ENCODE data around the gene NXN. TPM values are rescaled to one million over a fixed set of nuclear protein-coding genes. Genes with fewer than 3 reads are reported as not detected.
"Not testable (repeated sequence)": the region's sequence is repeated elsewhere in the genome, so short reads cannot be mapped to it uniquely, and the experiment has no call there.

The NXN gene
- total RNA-seq, 1 experiment from 2014 or later = not detected

- peaks cover 15% of the 10 kb centered on the region for H3K36me3 ChIP-seq (ENCODE audit: insufficient read depth, low read length)
- no peak for DNase-seq
- H3K9me3 ChIP-seq (ENCODE audit: low read length) = no peaks in the 10 kb centered on the region
These were observed 187.3 kb downstream of the NXN start for GRCh38 chr17:792277-792676.

DNA sequence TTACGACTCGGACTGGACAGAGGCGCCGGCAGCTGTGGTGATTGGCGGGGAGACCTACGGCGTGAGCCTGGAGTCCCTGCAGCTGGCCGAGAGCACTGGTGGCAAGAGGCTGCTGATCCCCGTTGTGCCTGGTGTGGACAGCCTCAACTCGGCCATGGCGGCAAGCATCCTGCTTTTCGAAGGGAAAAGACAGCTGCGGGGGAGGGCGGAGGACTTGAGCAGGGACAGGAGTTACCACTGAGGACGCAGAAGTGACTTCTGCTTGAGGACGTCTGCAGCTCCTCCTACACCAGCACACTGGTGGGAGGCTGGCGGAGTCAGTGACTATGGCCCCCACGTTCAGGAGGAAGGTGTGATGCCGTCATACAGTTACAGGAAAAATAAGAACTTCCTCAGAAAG lies 187.7 kb downstream of the NXN start:
- H3K27me3 ChIP-seq (ENCODE audit: low read length) = no peaks in the 10 kb centered on the region
- peaks cover 15% of the 10 kb centered on the region for H3K36me3 ChIP-seq (ENCODE audit: insufficient read depth, low read length)
- no peak overlapping the region for H3K4me3 ChIP-seq (ENCODE audit: low read length)
- H3K79me2 ChIP-seq (ENCODE audit: low read length) = no peaks in the 10 kb centered on the region
- H4K20me1 ChIP-seq (ENCODE audit: insufficient read depth, low read depth, low read length) = no peaks in the 10 kb centered on the region
- no peak for DNase-seq
- no peak overlapping the region for H3K9ac ChIP-seq (ENCODE audit: low read length)
- H2AFZ ChIP-seq (ENCODE audit: low read length) = no peak overlapping the region
- H3K27ac ChIP-seq (ENCODE audit: low read length) = no peak overlapping the region
- H3K9me3 ChIP-seq (ENCODE audit: low read length) = no peaks in the 10 kb centered on the region
- no peaks in the 10 kb centered on the region for H3K9me2 ChIP-seq (replicated peaks; ENCODE audit: insufficient read depth, low read length)
- H3K4me2 ChIP-seq (ENCODE audit: low read depth, low read length, poor library complexity, severe bottlenecking) = no peak overlapping the region
- no peaks in the 10 kb centered on the region for H3K4me1 ChIP-seq (ENCODE audit: low read length)

More at GRCh38 chr17:792277-792676, 187.3 kb downstream of the NXN start:
- Histone ChIP-seq H3K27me3 (ENCODE audit: low read length) (no peaks in the 10 kb centered on the region), H3K4me2 (ENCODE audit: low read depth, low read length, poor library complexity, severe bottlenecking) (no peak overlapping the region), H3K9me2 (replicated peaks; ENCODE audit: insufficient read depth, low read length) (no peaks in the 10 kb centered on the region), H3K79me2 (ENCODE audit: low read length) (no peaks in the 10 kb centered on the region), H3K27ac (ENCODE audit: low read length) (no peak overlapping the region), H3K4me3 (ENCODE audit: low read length) (no peak overlapping the region), H3K4me1 (ENCODE audit: low read length) (no peaks in the 10 kb centered on the region), H4K20me1 (ENCODE audit: insufficient read depth, low read depth, low read length) (no peaks in the 10 kb centered on the region), H3K9ac (ENCODE audit: low read length) (no peak overlapping the region), H2AFZ (ENCODE audit: low read length) (no peak overlapping the region)

- not testable (repeated sequence) for H3K9ac ChIP-seq (ENCODE audit: low read length); H3K4me3 ChIP-seq (ENCODE audit: low read length); H3K4me2 ChIP-seq (ENCODE audit: low read depth, low read length, poor library complexity, severe bottlenecking); H3K9me3 ChIP-seq (ENCODE audit: low read length); H3K27me3 ChIP-seq (ENCODE audit: low read length); H4K20me1 ChIP-seq (ENCODE audit: insufficient read depth, low read depth, low read length); H3K27ac ChIP-seq (ENCODE audit: low read length); DNase-seq; H3K9me2 ChIP-seq (replicated peaks; ENCODE audit: insufficient read depth, low read length); H3K4me1 ChIP-seq (ENCODE audit: low read length); H3K79me2 ChIP-seq (ENCODE audit: low read length); H2AFZ ChIP-seq (ENCODE audit: low read length)
- peaks cover 15% of the 10 kb centered on the region for H3K36me3 ChIP-seq (ENCODE audit: insufficient read depth, low read length)
These were observed 188.7 kb downstream of the NXN start for GRCh38 chr17:790874-791247.

DNA sequence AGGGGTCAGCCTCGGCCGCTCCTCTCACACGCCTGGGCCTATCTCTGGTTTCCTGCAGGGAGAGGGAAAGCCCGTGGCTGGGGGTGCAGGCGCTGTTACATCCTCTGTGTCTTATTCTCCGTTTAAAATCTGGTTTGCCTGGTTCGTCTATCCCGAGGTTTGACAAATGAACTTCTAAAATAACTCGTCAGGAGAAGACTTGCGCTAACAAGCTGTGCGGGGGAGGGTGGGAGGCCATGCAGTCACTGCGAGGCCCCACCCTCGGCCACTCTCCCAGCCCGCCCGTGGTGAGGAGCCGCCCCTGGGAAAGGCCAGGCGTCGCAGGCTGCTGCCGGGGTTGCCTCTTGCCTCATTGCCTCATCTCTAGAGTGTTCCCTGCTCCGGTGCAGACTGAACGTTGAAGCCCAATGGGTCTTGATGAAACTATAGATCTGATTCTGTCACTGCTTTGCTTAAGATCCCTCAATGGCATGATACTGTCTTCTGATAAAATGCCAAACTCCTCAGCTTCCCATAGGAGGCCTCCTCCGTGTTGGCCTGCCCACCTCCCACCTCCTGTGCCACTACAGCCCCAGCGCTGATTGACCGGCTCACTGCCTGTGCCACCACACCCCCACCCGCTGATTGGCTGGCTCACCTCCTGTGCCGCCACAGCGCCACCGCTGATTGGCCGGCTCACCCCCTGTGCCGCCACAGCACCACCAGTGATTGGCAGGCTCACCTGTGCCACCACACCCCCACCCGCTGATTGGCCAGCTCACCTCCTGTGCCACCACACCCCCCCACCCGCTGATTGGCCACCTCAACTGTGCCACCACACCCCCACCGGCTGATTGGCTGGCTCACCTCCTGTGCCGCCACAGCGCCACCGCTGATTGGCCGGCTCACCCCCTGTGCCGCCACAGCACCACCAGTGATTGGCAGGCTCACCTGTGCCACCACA lies 189.4 kb downstream of the NXN start:
- H2AFZ ChIP-seq (ENCODE audit: low read length); H3K9me2 ChIP-seq (replicated peaks; ENCODE audit: insufficient read depth, low read length); H3K9ac ChIP-seq (ENCODE audit: low read length); H3K4me1 ChIP-seq (ENCODE audit: low read length); DNase-seq; H3K27me3 ChIP-seq (ENCODE audit: low read length); H3K4me2 ChIP-seq (ENCODE audit: low read depth, low read length, poor library complexity, severe bottlenecking); H4K20me1 ChIP-seq (ENCODE audit: insufficient read depth, low read depth, low read length); H3K4me3 ChIP-seq (ENCODE audit: low read length); H3K27ac ChIP-seq (ENCODE audit: low read length); H3K9me3 ChIP-seq (ENCODE audit: low read length); H3K79me2 ChIP-seq (ENCODE audit: low read length): not testable (repeated sequence)
- peaks cover 15% of the 10 kb centered on the region for H3K36me3 ChIP-seq (ENCODE audit: insufficient read depth, low read length)

DNA sequence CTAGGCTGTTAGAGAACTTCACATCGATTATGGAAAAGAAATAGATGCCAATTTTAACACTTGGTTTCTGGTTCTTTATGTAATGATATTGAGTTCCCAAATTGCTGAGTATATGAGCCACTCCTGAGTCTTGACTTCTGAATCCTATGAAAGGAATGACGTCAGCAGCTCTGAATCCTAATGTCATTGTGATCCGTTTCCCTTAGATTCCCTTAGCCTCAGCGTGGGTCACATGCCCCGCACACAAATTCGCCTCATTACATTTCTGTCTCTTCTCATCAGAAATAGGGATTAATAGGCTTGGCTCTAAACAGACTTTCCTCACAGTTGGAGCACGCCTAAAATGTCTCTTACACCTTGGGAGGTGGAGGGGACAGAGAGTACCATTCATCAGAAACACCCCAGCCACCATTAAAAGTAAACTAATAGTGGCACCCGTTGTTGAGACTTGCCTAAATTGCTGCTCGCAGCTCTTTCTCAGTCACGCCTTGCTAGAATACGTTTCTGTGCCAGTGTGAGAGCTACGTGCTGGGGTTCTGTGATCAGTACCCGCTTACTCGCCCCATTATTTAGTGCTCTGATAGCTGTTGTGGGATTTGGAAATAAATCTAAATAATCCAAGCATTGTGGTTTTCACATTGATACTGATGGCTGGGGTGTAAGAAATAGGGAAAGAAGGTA lies 190.3 kb downstream of the NXN start:
- no peaks in the 10 kb centered on the region for H3K9me2 ChIP-seq (replicated peaks; ENCODE audit: insufficient read depth, low read length)
- H3K4me1 ChIP-seq (ENCODE audit: low read length) = peaks cover 2% of the 10 kb centered on the region; the same call in 1 of the 2 replicates
- no peaks in the 10 kb centered on the region for H4K20me1 ChIP-seq (ENCODE audit: insufficient read depth, low read depth, low read length)
- no peak overlapping the region for H3K4me2 ChIP-seq (ENCODE audit: low read depth, low read length, poor library complexity, severe bottlenecking)
- no peak for DNase-seq
- H3K4me3 ChIP-seq (ENCODE audit: low read length) = no peak overlapping the region
- H3K9ac ChIP-seq (ENCODE audit: low read length) = no peak overlapping the region
- H3K27ac ChIP-seq (ENCODE audit: low read length) = no peak overlapping the region
- peaks cover 23% of the 10 kb centered on the region for H3K36me3 ChIP-seq (ENCODE audit: insufficient read depth, low read length)
- no peaks in the 10 kb centered on the region for H3K9me3 ChIP-seq (ENCODE audit: low read length)
- no peak overlapping the region for H2AFZ ChIP-seq (ENCODE audit: low read length)
- no peaks in the 10 kb centered on the region for H3K27me3 ChIP-seq (ENCODE audit: low read length)
- peaks cover 17% of the 10 kb centered on the region for H3K79me2 ChIP-seq (ENCODE audit: low read length)

DNA sequence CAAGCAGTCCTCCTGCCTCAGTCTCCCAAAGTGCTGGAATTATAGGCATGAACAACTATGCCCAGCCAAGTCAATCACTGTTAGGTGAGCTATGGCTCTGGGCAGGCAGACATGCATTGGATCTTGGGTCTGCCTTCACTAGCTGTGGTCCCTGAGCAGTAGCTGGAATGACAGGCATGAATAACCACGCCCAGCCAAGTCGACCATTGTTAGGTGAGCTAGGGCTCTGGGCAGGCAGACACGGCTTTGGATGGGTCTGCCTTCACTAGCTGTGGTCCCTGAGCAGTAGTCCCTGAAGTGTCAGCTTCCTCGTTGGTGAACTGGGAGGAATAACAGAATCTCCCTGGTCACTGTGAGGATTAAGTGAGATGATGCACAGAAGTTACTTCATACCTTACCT lies 191.0 kb downstream of the NXN start:
- no peak for DNase-seq
- no peaks in the 10 kb centered on the region for H3K9me2 ChIP-seq (replicated peaks; ENCODE audit: insufficient read depth, low read length)
- H3K27me3 ChIP-seq (ENCODE audit: low read length) = no peaks in the 10 kb centered on the region
- no peaks in the 10 kb centered on the region for H4K20me1 ChIP-seq (ENCODE audit: insufficient read depth, low read depth, low read length)
- no peak overlapping the region for H3K9ac ChIP-seq (ENCODE audit: low read length)
- no peak overlapping the region for H3K27ac ChIP-seq (ENCODE audit: low read length)
- H3K4me3 ChIP-seq (ENCODE audit: low read length) = no peak overlapping the region
- no peaks in the 10 kb centered on the region for H3K9me3 ChIP-seq (ENCODE audit: low read length)
- peaks cover 30% of the 10 kb centered on the region for H3K36me3 ChIP-seq (ENCODE audit: insufficient read depth, low read length)
- H3K4me2 ChIP-seq (ENCODE audit: low read depth, low read length, poor library complexity, severe bottlenecking) = no peak overlapping the region
- H3K4me1 ChIP-seq (ENCODE audit: low read length) = peaks cover 9% of the 10 kb centered on the region
- peaks cover 24% of the 10 kb centered on the region for H3K79me2 ChIP-seq (ENCODE audit: low read length)
- no peak overlapping the region for H2AFZ ChIP-seq (ENCODE audit: low read length)

GRCh38 chr17:787641-788221 lies 191.8 kb downstream of the NXN start:
- H3K4me3 ChIP-seq (ENCODE audit: low read length) = no peak overlapping the region
- no peaks in the 10 kb centered on the region for H3K27me3 ChIP-seq (ENCODE audit: low read length)
- no peaks in the 10 kb centered on the region for H3K9me2 ChIP-seq (replicated peaks; ENCODE audit: insufficient read depth, low read length)
- DNase-seq = no peak
- H3K79me2 ChIP-seq (ENCODE audit: low read length) = peaks cover 32% of the 10 kb centered on the region
- no peaks in the 10 kb centered on the region for H4K20me1 ChIP-seq (ENCODE audit: insufficient read depth, low read depth, low read length)
- peaks cover 17% of the 10 kb centered on the region for H3K4me1 ChIP-seq (ENCODE audit: low read length)
- H2AFZ ChIP-seq (ENCODE audit: low read length) = no peak overlapping the region
- no peaks in the 10 kb centered on the region for H3K9me3 ChIP-seq (ENCODE audit: low read length)
- H3K9ac ChIP-seq (ENCODE audit: low read length) = no peak overlapping the region
- H3K36me3 ChIP-seq (ENCODE audit: insufficient read depth, low read length) = peaks cover 32% of the 10 kb centered on the region
- H3K27ac ChIP-seq (ENCODE audit: low read length) = no peak overlapping the region
- H3K4me2 ChIP-seq (ENCODE audit: low read depth, low read length, poor library complexity, severe bottlenecking) = no peak overlapping the region

- DNase-seq; H3K4me2 ChIP-seq (ENCODE audit: low read depth, low read length, poor library complexity, severe bottlenecking); H3K9me3 ChIP-seq (ENCODE audit: low read length); H3K9ac ChIP-seq (ENCODE audit: low read length); H3K4me3 ChIP-seq (ENCODE audit: low read length); H3K9me2 ChIP-seq (replicated peaks; ENCODE audit: insufficient read depth, low read length); H3K27ac ChIP-seq (ENCODE audit: low read length); H3K27me3 ChIP-seq (ENCODE audit: low read length); H4K20me1 ChIP-seq (ENCODE audit: insufficient read depth, low read depth, low read length); H2AFZ ChIP-seq (ENCODE audit: low read length): not testable (repeated sequence)
- Histone ChIP-seq H3K79me2 (ENCODE audit: low read length) (peaks cover 51% of the 10 kb centered on the region), H3K4me1 (ENCODE audit: low read length) (peaks cover 21% of the 10 kb centered on the region), H3K36me3 (ENCODE audit: insufficient read depth, low read length) (peaks cover 32% of the 10 kb centered on the region)
These were observed 193.7 kb downstream of the NXN start for GRCh38 chr17:785901-786300.
